ENCODE data around the gene REV3L.

REV3L gene

GRCh38 chr6:111482959-111483735 lies at the start of gene REV3L:
TSS of gene REV3L (minus strand) at chr6:111483218. CDS start at chr6:111482888, 330 bp downstream.
- peaks cover 6% of the 10 kb centered on the region for H3K36me3 ChIP-seq
- H3K4me1 ChIP-seq, result peaks cover 72% of the 10 kb centered on the region
- H3K4me2 ChIP-seq, result peak within 1 kb of the TSS; percentile 88
- H4K20me1 ChIP-seq, result peaks cover 29% of the 10 kb centered on the region
- no peaks in the 10 kb centered on the region for H3K27me3 ChIP-seq
- no peaks in the 10 kb centered on the region for H3K9me3 ChIP-seq
- H3K27ac ChIP-seq, result peak within 1 kb of the TSS; percentile 95
- TF ChIP-seq Cebpa-rat (IDR thresholded peaks at IDR 0.05), result no peak
- H3K4me3 ChIP-seq, result peak within 1 kb of the TSS; percentile 94
- peak within 1 kb of the TSS; percentile 90 for H3K9ac ChIP-seq

GRCh38 chr6:111531185-111531584 lies 48.2 kb upstream of the REV3L start:
- peaks cover 16% of the 10 kb centered on the region for H3K9me3 ChIP-seq
- no peak overlapping the region for H3K4me2 ChIP-seq
- H3K27me3 ChIP-seq, result no peaks in the 10 kb centered on the region
- peaks cover 23% of the 10 kb centered on the region for H3K36me3 ChIP-seq
- peaks cover 46% of the 10 kb centered on the region for H4K20me1 ChIP-seq
- TF ChIP-seq Cebpa-rat (IDR thresholded peaks at IDR 0.05), result no peak
- H3K4me3 ChIP-seq, result no peak overlapping the region
- peaks cover 26% of the 10 kb centered on the region for H3K4me1 ChIP-seq
- no peak overlapping the region for H3K27ac ChIP-seq
- H3K9ac ChIP-seq, result no peak overlapping the region

GRCh38 chr6:111530667-111531066 lies 47.6 kb upstream of the REV3L start:
- peaks cover 41% of the 10 kb centered on the region for H4K20me1 ChIP-seq
- H3K4me3 ChIP-seq, result no peak overlapping the region
- TF ChIP-seq Cebpa-rat (IDR thresholded peaks at IDR 0.05), result no peak
- no peaks in the 10 kb centered on the region for H3K27me3 ChIP-seq
- no peak overlapping the region for H3K9ac ChIP-seq
- peaks cover 16% of the 10 kb centered on the region for H3K9me3 ChIP-seq
- H3K4me1 ChIP-seq, result peaks cover 21% of the 10 kb centered on the region
- H3K36me3 ChIP-seq, result peaks cover 23% of the 10 kb centered on the region
- H3K27ac ChIP-seq, result no peak overlapping the region
- H3K4me2 ChIP-seq, result no peak overlapping the region

GRCh38 chr6:111530218-111530617 lies 47.2 kb upstream of the REV3L start:
- peaks cover 21% of the 10 kb centered on the region for H3K4me1 ChIP-seq
- peaks cover 23% of the 10 kb centered on the region for H3K36me3 ChIP-seq
- H4K20me1 ChIP-seq, result peaks cover 37% of the 10 kb centered on the region
- no peak overlapping the region for H3K4me2 ChIP-seq
- TF ChIP-seq Cebpa-rat (IDR thresholded peaks at IDR 0.05), result no peak
- H3K9me3 ChIP-seq, result peaks cover 16% of the 10 kb centered on the region
- no peak overlapping the region for H3K9ac ChIP-seq
- no peak overlapping the region for H3K4me3 ChIP-seq
- no peaks in the 10 kb centered on the region for H3K27me3 ChIP-seq
- H3K27ac ChIP-seq, result no peak overlapping the region

GRCh38 chr6:111527367-111527766 lies 44.3 kb upstream of the REV3L start:
- Histone ChIP-seq H3K9me3 (peaks cover 16% of the 10 kb centered on the region), H3K27ac (no peak overlapping the region), H3K4me3 (no peak overlapping the region), H4K20me1 (peaks cover 21% of the 10 kb centered on the region), H3K9ac (no peak overlapping the region), H3K36me3 (peaks cover 25% of the 10 kb centered on the region), H3K4me1 (peaks cover 5% of the 10 kb centered on the region), H3K27me3 (no peaks in the 10 kb centered on the region), H3K4me2 (no peak overlapping the region)
- no peak for TF ChIP-seq Cebpa-rat (IDR thresholded peaks at IDR 0.05)

GRCh38 chr6:111524735-111525134 lies 41.7 kb upstream of the REV3L start:
- Histone ChIP-seq H3K4me3 (no peak overlapping the region), H4K20me1 (peaks cover 18% of the 10 kb centered on the region; the same call in 1 of the 2 replicates), H3K27ac (no peak overlapping the region), H3K36me3 (peaks cover 37% of the 10 kb centered on the region), H3K27me3 (no peaks in the 10 kb centered on the region), H3K9me3 (peaks cover 14% of the 10 kb centered on the region), H3K4me1 (peaks cover 8% of the 10 kb centered on the region), H3K9ac (no peak overlapping the region), H3K4me2 (no peak overlapping the region)
- no peak for TF ChIP-seq Cebpa-rat (IDR thresholded peaks at IDR 0.05)

GRCh38 chr6:111524252-111524651 lies 41.2 kb upstream of the REV3L start:
- no peak overlapping the region for H3K4me2 ChIP-seq
- H3K27me3 ChIP-seq, result no peaks in the 10 kb centered on the region
- H3K9me3 ChIP-seq, result peaks cover 13% of the 10 kb centered on the region
- peaks cover 18% of the 10 kb centered on the region; the same call in 1 of the 2 replicates for H4K20me1 ChIP-seq
- no peak overlapping the region for H3K27ac ChIP-seq
- H3K9ac ChIP-seq, result no peak overlapping the region
- H3K36me3 ChIP-seq, result peaks cover 35% of the 10 kb centered on the region
- no peak for TF ChIP-seq Cebpa-rat (IDR thresholded peaks at IDR 0.05)
- H3K4me1 ChIP-seq, result peaks cover 8% of the 10 kb centered on the region
- no peak overlapping the region for H3K4me3 ChIP-seq

- no peak overlapping the region for H3K27ac ChIP-seq
- no peak overlapping the region for H3K4me2 ChIP-seq
- no peak overlapping the region for H3K9ac ChIP-seq
Observed at GRCh38 chr6:111523484-111524167, 40.6 kb upstream of the REV3L start.

GRCh38 chr6:111522393-111523020 lies 39.5 kb upstream of the REV3L start:
- Histone ChIP-seq H3K27me3 (no peaks in the 10 kb centered on the region), H3K27ac (no peak overlapping the region), H3K9me3 (peaks cover 3% of the 10 kb centered on the region; the same call in 1 of the 2 replicates), H4K20me1 (peaks cover 30% of the 10 kb centered on the region; the same call in 1 of the 2 replicates), H3K4me2 (no peak overlapping the region), H3K36me3 (peaks cover 27% of the 10 kb centered on the region; the same call in 1 of the 2 replicates), H3K4me1 (peaks cover 8% of the 10 kb centered on the region), H3K9ac (no peak overlapping the region), H3K4me3 (no peak overlapping the region)
- no peak for TF ChIP-seq Cebpa-rat (IDR thresholded peaks at IDR 0.05)

More at GRCh38 chr6:111523484-111524167, 40.6 kb upstream of the REV3L start:
- peaks cover 19% of the 10 kb centered on the region; the same call in 1 of the 2 replicates for H4K20me1 ChIP-seq
- H3K4me3 ChIP-seq, result no peak overlapping the region
- peaks cover 8% of the 10 kb centered on the region for H3K4me1 ChIP-seq
- H3K36me3 ChIP-seq, result peaks cover 33% of the 10 kb centered on the region
- no peak for TF ChIP-seq Cebpa-rat (IDR thresholded peaks at IDR 0.05)
- H3K9me3 ChIP-seq, result peaks cover 7% of the 10 kb centered on the region
- no peaks in the 10 kb centered on the region for H3K27me3 ChIP-seq

Measured in BLaER1 (cell line).